ENCODE data around the gene PDAP1.

DNA sequence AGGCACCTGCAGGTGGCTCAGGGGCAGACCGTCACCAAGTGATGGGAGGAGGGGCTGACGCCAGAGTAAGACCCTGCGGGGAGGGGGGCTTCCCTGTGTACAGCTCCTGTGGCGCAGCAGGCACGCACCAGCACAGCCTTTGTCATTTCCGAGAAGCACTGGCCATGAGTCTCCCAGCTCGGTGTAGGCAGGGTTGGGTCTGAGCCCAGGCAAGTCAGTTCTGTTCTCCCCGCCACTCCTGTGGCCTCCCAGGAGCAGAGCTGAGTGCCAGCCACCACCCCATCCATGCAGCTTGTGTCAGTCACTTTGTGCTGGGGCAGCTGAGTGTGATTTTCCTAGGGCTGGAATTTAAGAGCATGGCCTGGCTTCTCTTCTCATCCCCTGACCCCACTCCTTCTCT, 43.5 kb upstream of the PDAP1 start:
- TF ChIP-seq, protein P1, sequence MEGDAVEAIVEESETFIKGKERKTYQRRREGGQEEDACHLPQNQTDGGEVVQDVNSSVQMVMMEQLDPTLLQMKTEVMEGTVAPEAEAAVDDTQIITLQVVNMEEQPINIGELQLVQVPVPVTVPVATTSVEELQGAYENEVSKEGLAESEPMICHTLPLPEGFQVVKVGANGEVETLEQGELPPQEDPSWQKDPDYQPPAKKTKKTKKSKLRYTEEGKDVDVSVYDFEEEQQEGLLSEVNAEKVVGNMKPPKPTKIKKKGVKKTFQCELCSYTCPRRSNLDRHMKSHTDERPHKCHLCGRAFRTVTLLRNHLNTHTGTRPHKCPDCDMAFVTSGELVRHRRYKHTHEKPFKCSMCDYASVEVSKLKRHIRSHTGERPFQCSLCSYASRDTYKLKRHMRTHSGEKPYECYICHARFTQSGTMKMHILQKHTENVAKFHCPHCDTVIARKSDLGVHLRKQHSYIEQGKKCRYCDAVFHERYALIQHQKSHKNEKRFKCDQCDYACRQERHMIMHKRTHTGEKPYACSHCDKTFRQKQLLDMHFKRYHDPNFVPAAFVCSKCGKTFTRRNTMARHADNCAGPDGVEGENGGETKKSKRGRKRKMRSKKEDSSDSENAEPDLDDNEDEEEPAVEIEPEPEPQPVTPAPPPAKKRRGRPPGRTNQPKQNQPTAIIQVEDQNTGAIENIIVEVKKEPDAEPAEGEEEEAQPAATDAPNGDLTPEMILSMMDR (IDR thresholded peaks at IDR 0.05; ENCODE audit: poor library complexity) = no peak
- no peak for TF ChIP-seq EZH2 (IDR thresholded peaks at IDR 0.05; ENCODE audit: borderline replicate concordance)

All from hepatocyte (in vitro differentiated cells).